Cerebellar nuclear complex (tissue), 1 donor: ENCODE data around the gene PRAMEF15.
"Not testable (repeated sequence)": the region's sequence is repeated elsewhere in the genome, so short reads cannot be mapped to it uniquely, and the experiment has no call there.

Experiments
- DNase-seq, 2 experiments: peaks; one replicate each; lab custom pipeline; 2025; lab: John Stamatoyannopoulos, UW

The PRAMEF15 gene

GRCh38 chr1:13315281-13315680 is at the start of gene PRAMEF15:
Gene PRAMEF15 (plus strand): TSS chr1:13315581. CDS start chr1:13318408, 2,827 bp downstream.
- not testable (repeated sequence) for DNase-seq

- DNase-seq = not testable (repeated sequence)
Measured at GRCh38 chr1:13277016-13277415, 38.4 kb upstream of the PRAMEF15 start.

- DNase-seq = not testable (repeated sequence)
Measured at GRCh38 chr1:13279617-13280016, 35.8 kb upstream of the PRAMEF15 start.

- DNase-seq = not testable (repeated sequence)
Measured at GRCh38 chr1:13285037-13285436, 30.3 kb upstream of the PRAMEF15 start, which contains the start of gene PRAMEF8. Gene PRAMEF8 (minus strand): TSS chr1:13285137. CDS start chr1:13284091, 1,046 bp downstream.

- not testable (repeated sequence) for DNase-seq
Measured at GRCh38 chr1:13289030-13289429, 26.4 kb upstream of the PRAMEF15 start.

- not testable (repeated sequence) for DNase-seq
Measured at GRCh38 chr1:13297216-13297931, 18.0 kb upstream of the PRAMEF15 start.

GRCh38 chr1:13298699-13299098 is 16.7 kb upstream of the PRAMEF15 start:
- DNase-seq = not testable (repeated sequence)

GRCh38 chr1:13302197-13302596 is 13.2 kb upstream of the PRAMEF15 start:
- DNase-seq = not testable (repeated sequence)

GRCh38 chr1:13303239-13303638 is 12.1 kb upstream of the PRAMEF15 start, which contains the start of gene PRAMEF33:
Gene PRAMEF33 (plus strand): TSS chr1:13303539. CDS start chr1:13305955, 2,416 bp downstream.
- not testable (repeated sequence) for DNase-seq

GRCh38 chr1:13342496-13342895 is 27.1 kb downstream of the PRAMEF15 start:
- not testable (repeated sequence) for DNase-seq

- not testable (repeated sequence) for DNase-seq
Measured at GRCh38 chr1:13347034-13347433, 31.7 kb downstream of the PRAMEF15 start, which contains the start of gene PRAMEF14. Gene PRAMEF14 (minus strand): TSS chr1:13347134. CDS start chr1:13345314, 1,820 bp downstream.

GRCh38 chr1:13353476-13353875 is 38.1 kb downstream of the PRAMEF15 start:
- not testable (repeated sequence) for DNase-seq

GRCh38 chr1:13354475-13354874 is 39.1 kb downstream of the PRAMEF15 start:
- DNase-seq = not testable (repeated sequence)

- DNase-seq = not testable (repeated sequence)
Measured at GRCh38 chr1:13356774-13357173, 41.4 kb downstream of the PRAMEF15 start.

- not testable (repeated sequence) for DNase-seq
Measured at GRCh38 chr1:13362364-13362763, 47.0 kb downstream of the PRAMEF15 start.

GRCh38 chr1:13364928-13365327 is 49.5 kb downstream of the PRAMEF15 start:
- not testable (repeated sequence) for DNase-seq

GRCh38 chr1:13366536-13366935 is 51.2 kb downstream of the PRAMEF15 start:
- DNase-seq = not testable (repeated sequence)

- not testable (repeated sequence) for DNase-seq
Measured at GRCh38 chr1:13368544-13368943, 53.2 kb downstream of the PRAMEF15 start.
